GM19023 (cell line): ENCODE data around the gene VPS41.

Source experiments
- ATAC-seq: cut with Tn5 transposase; IDR thresholded peaks from one replicate; pipeline ENCODE4 v1.9.1; 2021; ENCODE audit warnings: mild to moderate bottlenecking, moderate library complexity; ENCODE audit not compliant: unreplicated experiment

VPS41 gene

DNA sequence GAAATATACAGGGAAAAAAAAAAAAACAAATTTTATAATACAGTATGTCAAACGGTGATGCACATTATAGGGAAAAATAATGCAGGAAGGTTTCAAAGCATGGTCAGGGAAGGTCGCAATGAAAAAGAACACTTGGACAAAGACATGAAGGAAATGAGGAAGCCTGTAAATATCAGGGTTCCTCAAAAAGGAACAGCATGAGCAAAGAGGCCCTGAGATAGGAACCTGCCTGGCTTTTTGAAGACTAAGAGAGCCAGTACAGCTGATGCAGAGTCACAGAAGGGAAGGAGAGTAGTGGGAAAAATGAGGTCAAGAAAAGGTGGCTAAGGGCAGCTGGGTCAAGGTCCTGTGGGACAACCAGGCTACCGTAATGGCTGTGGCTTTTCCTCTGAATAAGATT lies 1.9 kb downstream of the VPS41 start:
- ATAC-seq, result no peak

DNA sequence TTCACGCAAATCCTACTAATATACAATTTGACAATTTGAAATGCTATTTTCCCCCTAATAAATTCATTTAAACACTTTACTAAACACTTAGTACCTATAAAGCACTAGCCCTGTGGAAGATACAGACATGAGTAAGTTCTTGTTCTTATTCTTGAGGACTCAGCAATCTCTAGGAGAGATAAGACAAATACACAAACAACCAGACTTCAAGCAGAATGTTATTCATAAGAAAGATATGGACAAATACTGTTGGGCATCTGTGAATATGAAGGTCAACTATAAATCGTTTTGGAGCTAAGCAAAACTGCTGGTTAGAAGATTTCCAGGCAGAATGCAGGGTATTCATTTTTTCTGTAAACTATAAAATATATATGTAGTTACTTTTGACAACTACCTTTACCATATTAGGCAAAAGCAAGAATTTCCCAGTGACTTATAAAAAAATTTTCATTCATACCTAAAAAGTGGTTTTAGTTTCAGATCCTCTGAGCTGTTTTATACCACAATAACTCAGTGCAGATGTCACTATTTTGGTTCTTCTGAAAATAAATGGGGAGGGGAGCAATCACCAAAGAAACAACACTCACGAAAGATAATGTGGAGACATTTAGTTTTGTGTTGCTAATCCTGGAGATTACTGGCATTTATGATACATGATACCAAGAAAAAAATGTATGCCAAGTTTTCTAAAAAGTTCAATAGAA lies 3.8 kb downstream of the VPS41 start:
- ATAC-seq, result no peak

DNA sequence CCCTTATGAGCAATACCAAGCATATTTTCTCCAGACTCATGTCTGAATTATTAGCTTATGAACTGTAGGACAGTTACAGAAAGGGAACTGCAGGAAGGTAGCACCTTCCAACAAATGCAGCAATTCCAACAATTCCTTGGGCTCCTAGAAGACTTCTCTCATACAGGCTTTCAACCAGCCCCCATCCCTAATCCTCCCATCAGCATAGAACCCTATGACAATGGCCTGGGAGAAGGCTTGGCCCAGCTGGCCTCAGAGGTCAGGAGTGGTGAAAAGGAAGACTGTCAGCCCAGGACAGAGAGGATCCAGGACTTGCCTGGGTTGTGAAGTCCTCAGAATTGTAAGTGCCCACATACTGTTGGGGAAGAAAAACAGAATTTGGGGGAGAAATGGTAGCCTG lies 5.9 kb downstream of the VPS41 start:
- no peak for ATAC-seq

- no peak for ATAC-seq
These were observed 6.5 kb downstream of the VPS41 start for GRCh38 chr7:38902449-38902848.

DNA sequence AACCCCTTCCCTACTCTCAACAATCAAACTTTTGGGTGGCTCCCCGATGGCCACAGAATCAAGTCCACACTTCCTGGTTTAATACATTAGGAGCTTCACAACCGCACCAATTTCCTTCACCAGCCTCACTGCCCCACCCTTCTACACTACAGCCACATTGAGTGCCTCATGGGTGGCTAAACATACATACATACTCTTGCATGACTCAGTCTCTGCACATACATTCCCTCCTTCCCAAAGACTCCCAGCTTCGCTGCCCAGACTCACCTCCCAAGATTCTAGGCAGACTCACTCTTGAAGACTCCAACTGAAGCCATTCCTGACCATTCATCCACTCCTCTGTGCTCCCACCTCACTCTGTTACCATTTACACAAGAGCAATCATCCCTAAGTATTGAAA lies 15.9 kb downstream of the VPS41 start:
- ATAC-seq, result no peak

DNA sequence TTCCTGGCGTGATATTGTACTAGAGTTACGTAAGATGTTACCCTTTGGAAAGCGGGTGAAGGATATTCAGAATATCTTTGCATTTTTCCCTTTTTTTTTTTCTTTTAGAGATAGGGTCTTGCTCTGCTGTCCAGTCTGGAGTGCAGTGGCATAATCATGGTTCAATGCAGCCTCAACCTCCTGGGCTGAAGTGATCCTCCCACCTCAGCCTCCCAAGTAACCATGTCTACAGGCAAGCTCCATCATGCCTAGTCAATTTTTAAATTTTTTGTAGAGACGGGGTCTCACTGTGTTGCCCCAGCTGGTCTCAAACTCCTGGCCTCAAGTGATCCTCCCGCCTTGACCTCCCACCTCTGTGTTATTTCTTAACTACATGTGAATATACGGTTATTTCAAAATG lies 18.4 kb downstream of the VPS41 start:
- no peak for ATAC-seq

DNA sequence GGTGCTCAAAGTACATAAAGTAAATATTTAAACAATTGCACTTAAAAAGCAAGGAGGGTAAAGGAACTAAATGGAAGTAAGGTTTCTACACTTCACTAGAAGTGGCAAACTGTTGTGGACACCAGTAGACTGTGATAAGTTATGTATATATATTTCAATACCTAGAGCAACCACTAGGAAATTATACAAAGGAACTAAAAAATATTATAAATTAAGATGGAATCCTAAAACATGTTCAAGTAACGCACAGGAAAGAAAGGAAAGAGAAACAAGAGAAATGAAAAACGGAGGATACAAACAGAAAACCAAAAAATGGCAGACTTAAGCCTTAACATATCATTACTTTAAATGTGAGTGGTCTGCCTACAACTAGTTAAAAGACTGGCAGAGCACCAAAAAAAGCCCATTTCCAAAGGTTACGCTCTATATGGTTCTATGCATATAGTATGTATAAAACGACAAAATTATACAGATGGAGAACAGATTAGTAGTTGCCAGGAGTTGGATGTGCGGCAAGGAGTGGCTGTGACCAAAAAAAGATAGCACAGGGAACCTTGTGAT lies 19.0 kb downstream of the VPS41 start:
- no peak for ATAC-seq

- ATAC-seq, result no peak
These were observed 19.9 kb downstream of the VPS41 start for GRCh38 chr7:38889079-38889478.

- ATAC-seq, result no peak
These were observed 22.7 kb downstream of the VPS41 start for GRCh38 chr7:38886265-38886664.

DNA sequence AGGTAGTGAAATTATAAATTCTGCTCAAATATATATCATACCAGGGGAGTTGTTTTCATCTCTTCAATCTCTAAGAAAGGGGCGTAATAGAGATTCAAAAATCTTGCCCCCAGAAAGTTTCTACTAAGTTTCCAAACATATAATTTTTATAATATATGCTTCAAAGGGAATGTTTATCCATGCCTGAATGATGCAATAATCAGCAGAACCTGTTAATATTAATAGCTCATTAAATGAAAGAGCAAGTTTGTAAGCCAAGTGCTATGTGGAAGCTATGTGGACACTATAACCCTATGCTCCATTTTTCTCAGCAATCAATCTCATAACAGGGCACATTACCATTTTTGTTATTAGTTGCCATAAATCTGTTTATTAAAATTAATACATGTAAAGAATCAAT lies 25.3 kb downstream of the VPS41 start:
- no peak for ATAC-seq

DNA sequence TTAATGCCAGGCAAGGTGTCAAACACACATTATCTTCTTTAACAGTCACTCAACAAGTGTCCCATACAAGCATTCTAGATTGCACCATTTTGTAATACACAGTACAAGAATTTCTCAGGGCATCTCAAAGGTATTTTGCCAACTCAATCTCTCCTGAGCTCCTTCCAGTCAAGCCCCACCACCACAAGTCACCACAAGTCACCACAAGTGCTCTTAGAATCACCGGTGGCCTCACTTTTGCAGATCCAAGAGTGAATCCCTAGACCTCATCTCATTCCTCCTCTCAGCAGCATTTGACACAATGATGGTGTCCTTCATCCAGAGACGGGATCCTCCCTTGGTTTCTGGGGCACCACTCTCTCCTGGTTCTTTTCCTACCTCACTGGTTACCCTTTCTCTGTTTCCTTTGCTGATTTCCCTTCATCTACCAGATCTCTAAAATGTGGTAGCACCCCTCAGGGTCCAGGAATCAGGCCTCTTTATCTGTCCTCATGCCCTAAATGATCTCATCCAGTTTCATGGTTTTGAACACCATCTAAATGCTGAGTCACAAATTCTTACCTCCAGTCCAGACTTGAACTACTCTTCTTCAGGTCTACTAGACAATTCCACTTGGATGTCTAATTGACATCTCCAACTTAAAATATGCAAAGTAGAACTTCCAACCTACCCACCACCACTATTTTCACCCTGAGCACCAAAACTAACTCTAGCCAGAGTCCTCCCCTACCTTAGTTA lies 26.9 kb downstream of the VPS41 start:
- ATAC-seq, result no peak

DNA sequence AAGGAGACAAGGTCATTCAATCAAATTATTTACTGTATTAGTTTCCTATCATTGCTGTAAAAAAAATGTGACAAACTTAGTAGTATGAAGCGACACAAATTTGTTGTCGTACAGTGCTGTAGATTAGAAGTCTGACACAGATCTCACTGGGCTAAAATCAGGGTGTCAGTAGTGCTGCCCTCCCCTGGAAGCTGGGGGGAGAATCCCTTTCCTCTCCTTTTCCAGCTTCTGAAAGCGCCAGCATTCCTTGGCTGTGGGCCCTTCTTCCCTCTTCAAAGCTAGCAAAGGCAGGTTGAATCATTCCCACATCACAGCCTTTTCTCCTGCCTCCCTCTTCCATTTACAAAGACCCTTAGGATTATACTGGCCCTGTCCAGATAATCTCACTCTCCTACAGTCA lies 28.0 kb downstream of the VPS41 start:
- ATAC-seq, result no peak

GRCh38 chr7:38880454-38880853 lies 28.5 kb downstream of the VPS41 start:
- ATAC-seq, result no peak

GRCh38 chr7:38880035-38880434 lies 29.0 kb downstream of the VPS41 start:
- no peak for ATAC-seq

DNA sequence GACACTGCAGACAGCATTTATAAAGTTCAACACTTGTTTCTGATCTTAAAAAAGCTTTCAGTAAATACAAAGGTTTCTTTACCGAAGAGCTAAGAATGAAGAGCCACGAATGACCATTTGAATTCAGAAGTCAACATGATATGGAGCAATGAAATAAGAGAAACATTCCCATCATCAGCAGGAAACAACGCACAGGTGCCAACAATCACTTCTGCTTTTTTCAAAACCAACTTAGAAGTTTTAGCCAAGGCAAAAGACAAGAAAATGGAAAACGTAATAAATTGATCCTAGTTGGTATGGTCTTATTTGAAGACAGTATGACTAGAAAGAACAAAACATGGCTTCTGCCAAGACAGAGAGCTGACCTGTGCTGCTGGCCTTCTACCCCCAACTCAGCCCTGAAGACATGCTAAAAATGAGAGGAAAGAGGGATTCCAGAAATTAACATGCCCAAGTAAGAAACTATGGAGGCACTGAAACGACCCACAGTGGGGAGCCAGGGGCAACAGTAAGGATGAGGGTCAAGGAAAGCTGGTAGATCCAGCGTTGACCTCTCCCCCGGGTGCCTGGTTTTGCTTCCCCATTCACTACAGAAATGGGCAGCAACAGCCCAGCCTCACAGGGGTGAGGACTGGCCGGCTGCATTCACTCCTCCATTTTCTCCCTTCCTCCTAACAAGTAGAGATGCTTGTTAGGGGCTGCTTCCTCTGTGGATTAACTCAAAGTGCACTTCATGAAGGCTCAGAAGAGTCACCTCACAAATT lies 30.1 kb downstream of the VPS41 start:
- no peak for ATAC-seq

DNA sequence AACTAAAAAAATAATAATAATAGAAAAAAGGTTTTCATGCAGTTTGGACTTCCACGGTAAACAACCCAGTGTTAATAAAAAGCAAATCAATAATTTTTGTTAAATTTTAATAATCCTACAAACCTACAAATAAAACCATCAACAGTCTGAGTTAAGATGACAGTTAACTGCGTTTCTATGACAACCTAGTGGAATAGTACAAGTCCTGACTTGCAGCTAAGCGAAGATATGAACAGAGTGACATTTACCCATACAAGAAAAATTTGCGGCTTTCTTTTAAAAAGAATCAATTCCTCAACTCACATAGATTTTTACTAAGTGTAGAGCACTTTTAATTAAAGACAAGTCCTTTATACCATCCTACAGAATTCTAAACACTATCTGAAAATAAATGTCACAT lies 35.6 kb downstream of the VPS41 start:
- no peak for ATAC-seq

DNA sequence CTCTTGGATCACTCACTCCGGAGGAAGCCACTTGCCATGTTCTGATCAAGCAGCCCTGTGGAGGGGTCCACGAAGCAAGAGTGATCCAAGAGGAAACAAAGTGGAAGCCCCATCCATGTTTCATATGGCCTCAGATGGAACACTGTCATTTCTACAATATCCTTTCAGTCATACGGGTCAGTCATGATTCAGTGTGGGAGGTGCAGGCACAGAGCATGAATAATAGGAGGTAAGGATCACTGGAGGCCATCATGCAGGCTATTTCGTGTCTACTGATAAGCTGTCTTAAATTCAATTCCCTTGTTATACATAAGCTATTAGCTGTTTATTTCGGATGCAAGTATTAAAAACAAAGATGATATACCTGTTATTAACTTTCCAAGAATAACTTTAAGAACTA lies 36.8 kb downstream of the VPS41 start:
- ATAC-seq, result no peak

DNA sequence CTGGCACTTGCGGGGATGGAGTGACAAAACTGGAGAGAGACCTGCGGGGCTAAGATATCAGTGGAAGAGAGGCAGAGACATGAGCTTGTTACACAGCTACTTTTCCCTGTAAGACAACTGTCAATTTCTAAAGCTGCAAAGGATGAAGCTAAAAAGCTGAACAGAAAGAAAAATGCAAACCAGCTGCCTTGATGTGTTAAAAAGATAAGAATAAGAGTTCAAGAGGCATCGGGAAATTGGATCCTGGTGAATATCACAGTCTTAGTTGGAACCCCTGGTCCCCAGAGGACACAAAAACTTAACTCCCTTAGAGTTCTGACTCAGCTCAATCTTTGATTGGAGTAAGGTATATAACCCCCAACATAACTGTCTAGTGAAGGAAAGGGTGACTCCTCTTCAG lies 38.8 kb downstream of the VPS41 start:
- no peak for ATAC-seq

- ATAC-seq, result no peak
These were observed 45.2 kb downstream of the VPS41 start for GRCh38 chr7:38863601-38864291.

DNA sequence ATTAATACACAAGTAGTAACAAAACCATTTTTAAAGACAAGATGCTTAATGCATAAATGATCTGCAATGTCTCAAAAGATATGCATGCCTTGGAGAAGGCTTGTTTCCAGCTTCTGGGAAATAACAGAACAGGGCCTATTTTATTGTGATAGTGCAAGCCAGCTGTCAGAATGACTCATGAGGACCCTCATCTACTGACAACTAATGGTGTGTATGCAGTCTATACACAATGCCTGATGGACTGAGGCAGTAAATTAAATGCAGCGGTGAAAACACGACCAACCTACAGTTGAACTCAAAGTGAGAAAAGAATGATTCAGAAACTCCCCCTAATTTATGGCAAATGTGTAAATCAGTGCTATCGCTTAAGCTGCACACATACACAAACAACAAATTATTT lies 46.3 kb downstream of the VPS41 start:
- no peak for ATAC-seq

GRCh38 chr7:38858259-38858884 lies 50.6 kb downstream of the VPS41 start:
- no peak for ATAC-seq
